Fibroblast of skin of abdomen (primary cell): ENCODE results near the gene NCSTN.

Experiments
- DNase-seq: peaks from one replicate; pipeline ENCODE4 v3.0.0-alpha.2; 2013

The NCSTN gene

GRCh38 chr1:160352555-160352954 lies 9.4 kb downstream of the NCSTN start:
- DNase-seq: no peak

GRCh38 chr1:160353223-160353622 lies 10.0 kb downstream of the NCSTN start:
- DNase-seq: no peak

GRCh38 chr1:160354388-160354985 lies 11.3 kb downstream of the NCSTN start:
- DNase-seq: no peak

- DNase-seq: no peak
Observed at GRCh38 chr1:160357286-160358002, 14.3 kb downstream of the NCSTN start.

- no peak for DNase-seq
Observed at GRCh38 chr1:160358073-160358472, 14.9 kb downstream of the NCSTN start.

- DNase-seq: no peak
Observed at GRCh38 chr1:160359559-160360226, 16.5 kb downstream of the NCSTN start.

- DNase-seq: no peak
Observed at GRCh38 chr1:160360227-160360695, 17.1 kb downstream of the NCSTN start.

GRCh38 chr1:160361199-160361598 lies 18.0 kb downstream of the NCSTN start:
- DNase-seq: no peak

- no peak for DNase-seq
Observed at GRCh38 chr1:160361814-160362167, 18.6 kb downstream of the NCSTN start.

GRCh38 chr1:160362168-160362957 lies 19.2 kb downstream of the NCSTN start:
- no peak for DNase-seq

GRCh38 chr1:160363010-160363409 lies 19.8 kb downstream of the NCSTN start:
- no peak for DNase-seq

- DNase-seq: no peak
Observed at GRCh38 chr1:160363951-160364735, 21.0 kb downstream of the NCSTN start.

- no peak for DNase-seq
Observed at GRCh38 chr1:160365325-160365724, 22.1 kb downstream of the NCSTN start.

GRCh38 chr1:160366731-160367515 lies 23.7 kb downstream of the NCSTN start, which contains the start of gene NHLH1:
Gene NHLH1 (plus strand): TSS chr1:160367071. CDS start chr1:160370732, 3,661 bp downstream.
- no peak for DNase-seq

- DNase-seq: no peak
Observed at GRCh38 chr1:160367516-160367900, 24.3 kb downstream of the NCSTN start.

GRCh38 chr1:160367934-160368923 lies 25.0 kb downstream of the NCSTN start:
- no peak for DNase-seq

GRCh38 chr1:160369087-160369486 lies 25.9 kb downstream of the NCSTN start:
- DNase-seq: no peak

- DNase-seq: no peak
Observed at GRCh38 chr1:160370561-160371345, 27.6 kb downstream of the NCSTN start.

- DNase-seq: no peak
Observed at GRCh38 chr1:160371346-160371631, 28.1 kb downstream of the NCSTN start.
